WTC11 (cell line): ENCODE measurements around the gene KRTAP10-9. TPM values are rescaled to one million over a fixed set of nuclear protein-coding genes. Genes with fewer than 3 reads are reported as not detected.

Experiments
- ATAC-seq: fragments of 200-7000 bp; cut with Tn5 transposase; 2 replicates; pipeline ENCODE4 v1.10.0; 2021; ENCODE audit warnings: mild to moderate bottlenecking, moderate library complexity
- CTCF ChIA-PET: fragments of 300-600 bp; sonication (Branson Sonifier 250); formaldehyde crosslinking; loops from one replicate; lab custom pipeline; 2021; ENCODE audit warnings: antibody characterized with exemption; lab: Charles Lee
- POLR2A ChIA-PET: fragments of 350-600 bp; sonication (Branson Sonifier 250); formaldehyde crosslinking; loops from one replicate; lab custom pipeline; 2021; ENCODE audit warnings: antibody characterized with exemption; lab: Charles Lee
- DNase-seq: peaks from one replicate; pipeline ENCODE4 v3.0.0; 2021; ENCODE audit warnings: low spot score
- H3K27ac Mint-ChIP-seq: 2 replicates; pipeline ENCODE4 v1.8.0; 2021; ENCODE audit warnings: mixed read lengths
- H3K27me3 Mint-ChIP-seq: 2 replicates; pipeline ENCODE4 v1.8.0; 2021; ENCODE audit warnings: low read depth, mild to moderate bottlenecking, moderate library complexity, mixed read lengths
- H3K36me3 Mint-ChIP-seq: 2 replicates; pipeline ENCODE4 v1.8.0; 2021; ENCODE audit warnings: mixed read lengths
- H3K4me1 Mint-ChIP-seq: 2 replicates; pipeline ENCODE4 v1.8.0; 2022; ENCODE audit warnings: mixed read lengths
- H3K4me3 Mint-ChIP-seq: 2 replicates; pipeline ENCODE4 v1.8.0; 2021; ENCODE audit warnings: mild to moderate bottlenecking, moderate library complexity, mixed read lengths
- H3K9me3 Mint-ChIP-seq: 2 replicates; pipeline ENCODE4 v1.8.0; 2021; ENCODE audit warnings: mixed read lengths
- CDX4 ChIP-seq: fragments of 250-450 bp; sonication (Bioruptor Pico); IDR thresholded peaks from 2 replicates; pipeline ENCODE4 v1.9.0; 2021; ENCODE audit warnings: moderate library complexity, mild to moderate bottlenecking, inconsistent platforms, borderline replicate concordance
- E2F5 ChIP-seq: sonication (generic); formaldehyde crosslinking; IDR thresholded peaks from 2 replicates; pipeline ENCODE4 v1.8.1; 2022; ENCODE audit warnings: mild to moderate bottlenecking, moderate library complexity, missing genetic modification reagents
- EMX1 ChIP-seq: fragments of 250-450 bp; sonication (Bioruptor Pico); IDR thresholded peaks from 2 replicates; pipeline ENCODE4 v1.8.0; 2021; ENCODE audit warnings: mild to moderate bottlenecking
- ESRRA ChIP-seq: sonication (generic); formaldehyde crosslinking; IDR thresholded peaks from 2 replicates; pipeline ENCODE4 v1.8.1; 2022; ENCODE audit warnings: mild to moderate bottlenecking, missing genetic modification reagents, borderline replicate concordance
- FOXJ3 ChIP-seq: sonication (generic); formaldehyde crosslinking; IDR thresholded peaks from 2 replicates; pipeline ENCODE4 v1.9.0; 2021; ENCODE audit warnings: missing genetic modification reagents, mild to moderate bottlenecking, borderline replicate concordance
- HMGA2 ChIP-seq: fragments of 250-450 bp; sonication (Bioruptor Pico); IDR thresholded peaks from 2 replicates; pipeline ENCODE4 v1.4.0; 2021; ENCODE audit warnings: mild to moderate bottlenecking, moderate library complexity
- MAX ChIP-seq: sonication (generic); formaldehyde crosslinking; IDR thresholded peaks from 2 replicates; pipeline ENCODE4 v1.8.0; 2022; ENCODE audit warnings: mild to moderate bottlenecking, missing genetic modification reagents
- MLX ChIP-seq: sonication (generic); formaldehyde crosslinking; IDR thresholded peaks from 2 replicates; pipeline ENCODE4 v1.8.1; 2023; ENCODE audit warnings: mild to moderate bottlenecking, missing genetic modification reagents, moderate library complexity
- PRDM15 ChIP-seq: sonication (generic); formaldehyde crosslinking; IDR thresholded peaks from 2 replicates; pipeline ENCODE4 v1.8.0; 2022; ENCODE audit warnings: missing genetic modification reagents
- RORB ChIP-seq: fragments of 250-450 bp; sonication (Bioruptor Pico); IDR thresholded peaks from 2 replicates; pipeline ENCODE4 v1.9.0; 2021; ENCODE audit warnings: mild to moderate bottlenecking
- SP1 ChIP-seq: sonication (generic); formaldehyde crosslinking; conservative IDR thresholded peaks from 2 replicates; pipeline ENCODE4 v1.8.1; 2022; ENCODE audit warnings: missing genetic modification reagents
- ZSCAN18 ChIP-seq: fragments of 250-450 bp; sonication (Bioruptor Pico); IDR thresholded peaks from 2 replicates; pipeline ENCODE4 v2.1.2; 2022; ENCODE audit warnings: mild to moderate bottlenecking, moderate library complexity
- total RNA-seq: library from RNA; stranded (reverse); gene quantifications from 3 replicates; pipeline ENCODE4 v1.2.3, GENCODE V29; 2021

Gene KRTAP10-9
- total RNA-seq, 1 experiment from 2014 or later, result not detected

GRCh38 chr21:44650973-44651675 lies 24.2 kb downstream of the KRTAP10-9 start:
- Mint-ChIP-seq H3K9me3 (peaks cover 11% of the 10 kb centered on the region), H3K36me3 (peaks cover 10% of the 10 kb centered on the region), H3K27me3 (peaks cover 6% of the 10 kb centered on the region), H3K27ac (no peak overlapping the region), H3K4me3 (no peak overlapping the region), H3K4me1 (peaks cover 10% of the 10 kb centered on the region)
- ChIA-PET POLR2A (no interaction called here), CTCF (no interaction called here)
- TF ChIP-seq HMGA2, result no peak
- no peak for TF ChIP-seq FOXJ3
- TF ChIP-seq ESRRA, result no peak
- no peak for TF ChIP-seq RORB (CRISPR knock-in tag)
- no peak for TF ChIP-seq CDX4 (CRISPR knock-in tag)
- TF ChIP-seq ZSCAN18 (CRISPR knock-in tag), result no peak
- TF ChIP-seq MLX, result no peak
- ATAC-seq (no peak), DNase-seq (no peak)

- DNase-seq, result peak; percentile 33
- Mint-ChIP-seq H3K27me3 (peaks cover 10% of the 10 kb centered on the region), H3K36me3 (peaks cover 21% of the 10 kb centered on the region), H3K4me1 (peaks cover 5% of the 10 kb centered on the region), H3K9me3 (peaks cover 24% of the 10 kb centered on the region), H3K4me3 (no peak overlapping the region), H3K27ac (no peak overlapping the region)
- POLR2A ChIA-PET, result no interaction called here
- CTCF ChIA-PET, result interaction anchor here (1.4 kb wide), 1 partner anchor 96 kb away, joined by 4 read pairs; no protein-coding TSS in a partner anchor
- ATAC-seq, result peak; percentile 58; the same call in 1 of the 2 replicates
- TF ChIP-seq PRDM15 (CRISPR knock-in tag), result peak; percentile 90
- peak; percentile 72; the same call in 1 of the 2 replicates for TF ChIP-seq MAX (CRISPR knock-in tag)
- TF ChIP-seq EMX1 (CRISPR knock-in tag), result no peak
- no peak for TF ChIP-seq E2F5
- TF ChIP-seq SP1 (CRISPR knock-in tag), result 0 out of 2 replicates have a peak, but pooled peaks have one; percentile 37
Measured at GRCh38 chr21:44653123-44653522, 26.2 kb downstream of the KRTAP10-9 start.
